GM18511 (cell line): ENCODE measurements around the gene TMC4.
"Not testable (repeated sequence)": the region's sequence is repeated elsewhere in the genome, so short reads cannot be mapped to it uniquely, and the experiment has no call there.

ENCODE experiments used
- ATAC-seq: cut with Tn5 transposase; IDR thresholded peaks from one replicate; pipeline ENCODE4 v1.9.1; 2021; ENCODE audit warnings: mild to moderate bottlenecking, moderate library complexity; ENCODE audit not compliant: unreplicated experiment

Gene TMC4

GRCh38 chr19:54204767-54205468, 32.0 kb upstream of the TMC4 start:
- no peak for ATAC-seq

- ATAC-seq: no peak
Observed at GRCh38 chr19:54203151-54203611, 30.2 kb upstream of the TMC4 start.

GRCh38 chr19:54201980-54202379, 29.0 kb upstream of the TMC4 start:
- ATAC-seq: no peak

GRCh38 chr19:54201172-54201701, 28.3 kb upstream of the TMC4 start:
- peak; percentile 5 for ATAC-seq

GRCh38 chr19:54199401-54199800, 26.4 kb upstream of the TMC4 start:
- ATAC-seq: no peak

GRCh38 chr19:54197121-54197520, 24.2 kb upstream of the TMC4 start:
- no peak for ATAC-seq

GRCh38 chr19:54196536-54196935, 23.6 kb upstream of the TMC4 start:
- no peak for ATAC-seq

GRCh38 chr19:54194463-54194862, 21.5 kb upstream of the TMC4 start:
- ATAC-seq: not testable (repeated sequence)

- no peak for ATAC-seq
Observed at GRCh38 chr19:54193011-54193410, 20.1 kb upstream of the TMC4 start.

GRCh38 chr19:54191811-54192453, 19.0 kb upstream of the TMC4 start:
- ATAC-seq: no peak

GRCh38 chr19:54191011-54191810, 18.3 kb upstream of the TMC4 start, which contains the start of gene TSEN34:
Gene TSEN34, plus strand, starts transcription at chr19:54191308. Its CDS starts 57 bp downstream, at chr19:54191365.
- peak; percentile 34 for ATAC-seq

- peak; percentile 54 for ATAC-seq
Observed at GRCh38 chr19:54190503-54191010, 17.6 kb upstream of the TMC4 start.

- peak; percentile 52 for ATAC-seq
Observed at GRCh38 chr19:54189735-54190502, 17.0 kb upstream of the TMC4 start.

GRCh38 chr19:54189145-54189734, 16.3 kb upstream of the TMC4 start, which contains the start of gene MBOAT7:
Gene MBOAT7, minus strand, starts transcription at chr19:54189580. Its CDS starts 1,072 bp downstream, at chr19:54188508.
- peak; percentile 27 for ATAC-seq

GRCh38 chr19:54188215-54188871, 15.4 kb upstream of the TMC4 start:
- ATAC-seq: no peak

- no peak for ATAC-seq
Observed at GRCh38 chr19:54186934-54187381, 14.0 kb upstream of the TMC4 start.

- no peak for ATAC-seq
Observed at GRCh38 chr19:54186351-54186750, 13.4 kb upstream of the TMC4 start.

GRCh38 chr19:54183431-54183830, 10.5 kb upstream of the TMC4 start:
- no peak for ATAC-seq

- ATAC-seq: not testable (repeated sequence)
Observed at GRCh38 chr19:54181894-54182293, 8.9 kb upstream of the TMC4 start.
